Skeletal muscle satellite cell (primary cell): ENCODE results near the gene SLC4A4.

ENCODE experiments used
- H3K27me3 ChIP-seq: 2 replicates; pipeline ENCODE4 v1.7.0; 2013; ENCODE audit warnings: low read length; ENCODE audit not compliant: control insufficient read depth, insufficient read depth
- H3K36me3 ChIP-seq: 2 replicates; pipeline ENCODE4 v1.7.0; 2013; ENCODE audit warnings: mild to moderate bottlenecking, control low read depth, low read length; ENCODE audit not compliant: insufficient read depth
- H3K4me1 ChIP-seq: 2 replicates; pipeline ENCODE4 v1.7.0; 2013; ENCODE audit warnings: low read length; ENCODE audit not compliant: control insufficient read depth, insufficient read depth
- H3K4me2 ChIP-seq: 2 replicates; pipeline ENCODE4 v1.7.0; 2013; ENCODE audit warnings: mild to moderate bottlenecking, low read length
- H3K4me3 ChIP-seq: 2 replicates; pipeline ENCODE4 v1.7.0; 2013; ENCODE audit warnings: low read length
- H3K9ac ChIP-seq: 2 replicates; pipeline ENCODE4 v1.7.0; 2013; ENCODE audit warnings: mild to moderate bottlenecking, low read depth, low read length, moderate library complexity
- H3K9me3 ChIP-seq: replicated peaks from 2 replicates; pipeline ENCODE4 v1.7.0; 2013; ENCODE audit warnings: mild to moderate bottlenecking, control low read depth, low read length

Gene SLC4A4

DNA sequence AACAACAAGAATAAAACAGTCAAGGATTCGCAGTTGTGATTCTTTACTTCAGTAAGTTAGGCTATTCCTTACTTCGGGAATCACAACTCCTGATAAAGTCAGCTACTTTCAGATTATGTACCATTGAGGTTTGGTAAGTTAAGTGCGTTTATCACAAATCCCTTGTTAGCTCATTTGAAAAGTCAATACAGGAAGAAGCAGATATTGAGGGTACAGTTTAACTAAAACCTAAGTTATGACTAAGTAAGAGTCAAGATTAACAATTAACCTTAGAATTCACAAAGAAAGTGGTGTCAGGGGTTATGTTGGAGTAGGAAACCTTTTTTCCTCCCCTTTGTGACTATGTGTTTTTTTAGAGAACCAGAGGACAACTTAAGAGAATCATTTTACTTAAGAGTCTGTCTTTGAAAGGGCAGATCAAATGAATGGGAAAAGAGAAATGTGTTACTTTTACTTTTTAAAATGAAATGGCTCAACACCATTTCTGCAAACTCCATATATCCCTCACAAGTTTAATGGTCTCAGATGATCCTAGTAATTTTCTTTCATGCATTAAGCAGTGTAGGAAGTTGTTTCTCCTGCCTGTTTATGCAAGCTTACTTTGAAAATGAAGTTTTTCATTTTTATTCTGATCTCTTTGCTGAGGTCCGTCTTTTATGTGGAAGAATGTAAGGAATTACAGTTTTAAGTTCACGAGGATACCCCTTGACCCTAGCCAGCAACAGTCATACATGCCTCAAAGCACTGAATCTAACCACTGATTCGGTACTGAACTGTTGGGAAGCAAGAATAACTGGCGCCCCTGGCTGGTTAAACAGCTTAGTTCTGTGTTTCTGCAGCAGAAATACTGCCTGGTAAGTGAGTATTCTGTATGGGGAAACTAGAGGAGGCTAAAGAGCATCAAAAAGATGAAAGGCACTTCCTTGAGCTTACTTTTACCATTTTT, 211.7 kb downstream of the SLC4A4 start:
- Histone ChIP-seq H3K4me2 (peak overlapping the region; percentile 16), H3K4me1 (peaks cover 10% of the 10 kb centered on the region), H3K36me3 (no peaks in the 10 kb centered on the region), H3K9ac (no peak overlapping the region), H3K27me3 (peaks cover 5% of the 10 kb centered on the region), H3K4me3 (no peak overlapping the region), H3K9me3 (no peaks in the 10 kb centered on the region)

DNA sequence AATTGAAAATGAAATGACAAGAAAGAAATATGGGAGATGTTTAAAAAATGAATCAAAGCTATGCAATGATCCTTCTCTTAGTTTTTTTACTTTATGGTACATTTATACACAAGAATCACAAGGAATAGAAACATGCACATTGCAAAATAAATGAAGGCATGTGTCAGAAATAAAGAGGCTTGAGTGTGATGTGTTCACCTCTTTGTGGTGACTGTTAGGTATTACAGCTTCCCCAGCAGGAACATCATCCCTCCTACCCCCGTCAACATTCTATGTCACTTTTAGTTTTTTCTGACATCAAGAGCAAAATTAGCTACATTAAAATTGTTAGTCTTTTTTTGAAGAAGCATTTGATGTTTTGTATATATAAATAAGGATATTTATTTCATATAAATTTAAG, 214.8 kb downstream of the SLC4A4 start:
- Histone ChIP-seq H3K4me3 (no peak overlapping the region), H3K9me3 (no peaks in the 10 kb centered on the region), H3K4me2 (no peak overlapping the region), H3K4me1 (peaks cover 7% of the 10 kb centered on the region), H3K27me3 (no peaks in the 10 kb centered on the region), H3K36me3 (no peaks in the 10 kb centered on the region), H3K9ac (no peak overlapping the region)

DNA sequence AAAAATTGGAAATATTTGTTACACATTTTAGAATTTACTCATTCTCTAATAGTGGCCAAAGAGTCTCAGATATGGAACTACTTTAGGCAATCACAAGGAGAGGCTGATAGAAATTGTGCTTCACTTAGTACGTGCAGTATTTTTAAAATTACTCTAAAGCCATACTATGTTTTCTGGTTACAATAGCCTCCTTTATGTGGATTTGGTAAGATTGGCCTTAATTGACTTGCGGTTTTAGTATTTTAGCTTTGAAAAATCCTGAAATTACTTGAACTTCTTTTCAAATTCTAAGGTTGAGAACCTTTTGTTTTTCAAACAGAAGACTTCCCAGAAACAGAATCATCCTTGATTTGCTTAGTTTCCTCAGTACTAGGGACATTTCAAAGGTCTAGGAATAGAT, 215.2 kb downstream of the SLC4A4 start:
- Histone ChIP-seq H3K4me1 (peaks cover 7% of the 10 kb centered on the region), H3K27me3 (no peaks in the 10 kb centered on the region), H3K4me2 (no peak overlapping the region), H3K4me3 (no peak overlapping the region), H3K9me3 (no peaks in the 10 kb centered on the region), H3K36me3 (no peaks in the 10 kb centered on the region), H3K9ac (no peak overlapping the region)

DNA sequence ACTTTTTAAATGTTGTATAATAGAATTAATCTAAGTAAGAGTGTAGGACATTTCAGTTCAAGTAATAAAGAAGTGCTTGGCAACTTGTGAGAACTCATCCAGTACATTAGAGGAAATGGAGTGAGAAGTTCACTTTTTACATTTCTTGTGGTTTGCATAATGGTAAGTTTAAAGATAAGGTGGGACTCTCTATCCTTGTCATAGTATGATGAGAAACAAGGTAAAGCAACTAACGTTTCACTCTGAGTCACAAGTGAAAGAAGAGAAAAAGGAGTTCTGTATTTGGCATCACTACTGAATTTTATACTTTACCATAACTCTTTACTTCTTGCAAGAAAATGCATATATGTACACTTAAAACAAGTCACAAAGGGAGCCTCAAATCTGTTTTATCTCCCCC, 219.4 kb downstream of the SLC4A4 start:
- Histone ChIP-seq H3K36me3 (no peaks in the 10 kb centered on the region), H3K9ac (no peak overlapping the region), H3K4me2 (no peak overlapping the region), H3K27me3 (no peaks in the 10 kb centered on the region), H3K4me3 (no peak overlapping the region), H3K9me3 (no peaks in the 10 kb centered on the region), H3K4me1 (peaks cover 13% of the 10 kb centered on the region)

DNA sequence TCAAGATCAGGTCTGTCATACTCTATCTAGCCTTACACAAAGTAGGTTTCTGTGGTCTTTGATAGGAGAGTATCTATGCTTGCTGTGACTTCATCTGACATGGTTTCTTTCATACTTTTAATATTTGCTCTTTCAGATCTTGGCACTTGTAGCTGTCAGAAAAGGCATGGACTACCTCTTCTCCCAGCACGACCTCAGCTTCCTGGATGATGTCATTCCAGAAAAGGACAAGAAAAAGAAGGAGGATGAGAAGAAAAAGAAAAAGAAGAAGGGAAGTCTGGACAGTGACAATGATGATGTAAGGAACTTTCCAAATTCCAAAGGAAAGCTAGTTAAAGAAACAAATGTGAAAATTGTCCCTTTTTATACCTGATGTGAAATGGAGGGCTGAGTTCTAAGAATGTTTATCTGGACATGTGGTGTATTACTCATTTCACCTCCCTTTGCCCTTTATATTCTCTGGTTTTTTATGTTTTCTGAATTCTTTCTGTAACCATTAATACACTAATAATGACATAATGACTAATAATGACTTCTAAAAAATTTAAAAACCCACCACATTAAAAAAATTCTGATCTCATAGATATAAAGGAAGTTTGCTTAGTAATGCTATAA, 221.2 kb downstream of the SLC4A4 start:
- no peaks in the 10 kb centered on the region for H3K36me3 ChIP-seq
- peaks cover 13% of the 10 kb centered on the region for H3K4me1 ChIP-seq
- no peak overlapping the region for H3K4me3 ChIP-seq
- peak overlapping the region; percentile 13 for H3K4me2 ChIP-seq
- no peaks in the 10 kb centered on the region for H3K27me3 ChIP-seq
- no peak overlapping the region for H3K9ac ChIP-seq
- no peaks in the 10 kb centered on the region for H3K9me3 ChIP-seq

DNA sequence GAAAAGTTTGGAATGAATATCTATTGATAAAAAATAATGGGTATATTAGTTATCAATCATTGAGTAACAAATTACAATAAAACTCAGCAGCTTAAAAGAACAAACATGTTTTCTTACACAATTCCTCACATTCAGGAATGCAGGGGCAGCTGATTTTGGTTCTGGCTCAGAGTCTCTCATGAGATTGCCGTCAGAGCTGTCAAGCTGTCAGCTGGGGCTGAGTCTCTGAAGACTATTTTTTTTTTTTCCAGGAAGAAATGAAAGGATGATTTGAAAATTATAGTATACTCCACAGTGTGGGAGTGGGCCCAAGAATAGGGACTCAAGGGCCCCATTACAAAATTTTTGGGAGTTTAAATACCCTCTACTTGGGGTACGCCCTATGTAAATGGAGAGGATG, 226.0 kb downstream of the SLC4A4 start:
- no peaks in the 10 kb centered on the region for H3K36me3 ChIP-seq

DNA sequence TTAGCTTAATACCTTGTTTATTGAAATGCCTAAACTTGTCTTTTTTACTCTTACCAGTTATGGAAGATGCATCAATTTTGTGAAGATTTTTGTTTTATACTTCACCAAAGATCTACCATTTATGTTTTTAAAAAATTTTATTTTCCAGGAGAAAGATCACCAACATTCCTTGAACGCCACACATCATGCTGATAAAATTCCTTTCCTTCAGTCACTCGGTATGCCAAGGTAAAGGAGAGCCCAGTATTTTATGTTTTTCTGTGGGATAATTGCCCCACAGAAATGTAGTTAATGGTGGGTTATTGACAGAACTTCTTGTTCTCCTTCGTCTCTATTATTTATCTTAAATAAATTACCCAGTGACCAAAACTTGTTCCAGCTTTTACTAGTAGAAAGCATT, 228.0 kb downstream of the SLC4A4 start:
- no peak overlapping the region for H3K9ac ChIP-seq
- no peak overlapping the region for H3K4me3 ChIP-seq
- H3K36me3 ChIP-seq = no peaks in the 10 kb centered on the region
- no peaks in the 10 kb centered on the region for H3K27me3 ChIP-seq
- no peaks in the 10 kb centered on the region for H3K9me3 ChIP-seq
- H3K4me2 ChIP-seq = no peak overlapping the region
- no peaks in the 10 kb centered on the region for H3K4me1 ChIP-seq

More for the DNA sequence above, 226.0 kb downstream of the SLC4A4 start:
- H3K4me2 ChIP-seq = no peak overlapping the region
- no peaks in the 10 kb centered on the region for H3K9me3 ChIP-seq
- no peak overlapping the region for H3K9ac ChIP-seq
- H3K4me3 ChIP-seq = no peak overlapping the region
- no peaks in the 10 kb centered on the region for H3K27me3 ChIP-seq
- peaks cover 12% of the 10 kb centered on the region for H3K4me1 ChIP-seq

DNA sequence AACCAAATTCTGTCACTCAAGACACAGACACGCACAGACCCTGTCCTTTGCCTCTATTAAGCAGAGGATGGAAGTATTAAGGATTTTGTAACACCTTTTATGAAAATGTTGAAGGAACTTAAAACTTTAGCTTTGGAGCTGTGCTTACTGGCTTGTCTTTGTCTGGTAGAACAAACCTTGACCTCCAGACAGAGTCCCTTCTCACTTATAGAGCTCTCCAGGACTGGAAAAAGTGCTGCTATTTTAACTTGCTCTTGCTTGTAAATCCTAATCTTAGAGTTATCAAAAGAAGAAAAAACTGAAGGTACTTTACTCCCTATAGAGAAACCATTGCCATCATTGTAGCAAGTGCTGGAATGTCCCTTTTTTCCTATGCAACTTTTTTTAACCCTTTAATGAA, 229.3 kb downstream of the SLC4A4 start:
- H3K9me3 ChIP-seq = no peaks in the 10 kb centered on the region

DNA sequence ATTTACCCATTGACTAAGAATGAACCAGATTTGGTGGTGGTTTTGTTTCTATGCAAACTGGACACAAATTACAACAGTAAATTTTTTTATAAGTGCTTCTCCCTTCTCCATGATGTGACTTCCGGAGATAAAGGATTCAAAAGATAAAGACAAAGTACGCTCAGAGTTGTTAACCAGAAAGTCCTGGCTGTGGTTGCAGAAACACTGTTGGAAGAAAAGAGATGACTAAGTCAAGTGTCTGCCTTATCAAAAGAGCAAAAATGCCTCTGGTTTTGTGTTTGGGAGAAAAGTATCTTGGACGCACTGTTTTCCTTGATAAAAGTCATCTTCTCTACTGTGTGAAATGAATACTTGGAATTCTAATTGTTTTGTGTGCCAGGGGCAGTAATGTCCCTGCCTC, 231.7 kb downstream of the SLC4A4 start:
- H3K36me3 ChIP-seq = no peaks in the 10 kb centered on the region
- H3K9me3 ChIP-seq = no peaks in the 10 kb centered on the region
- H3K4me3 ChIP-seq = no peak overlapping the region
- H3K9ac ChIP-seq = no peak overlapping the region
- no peaks in the 10 kb centered on the region for H3K27me3 ChIP-seq
- H3K4me1 ChIP-seq = no peaks in the 10 kb centered on the region
- no peak overlapping the region for H3K4me2 ChIP-seq

More for the DNA sequence above, 229.3 kb downstream of the SLC4A4 start:
- no peaks in the 10 kb centered on the region for H3K4me1 ChIP-seq
- no peak overlapping the region for H3K4me2 ChIP-seq
- H3K9ac ChIP-seq = no peak overlapping the region
- no peak overlapping the region for H3K4me3 ChIP-seq
- no peaks in the 10 kb centered on the region for H3K36me3 ChIP-seq
- H3K27me3 ChIP-seq = no peaks in the 10 kb centered on the region

DNA sequence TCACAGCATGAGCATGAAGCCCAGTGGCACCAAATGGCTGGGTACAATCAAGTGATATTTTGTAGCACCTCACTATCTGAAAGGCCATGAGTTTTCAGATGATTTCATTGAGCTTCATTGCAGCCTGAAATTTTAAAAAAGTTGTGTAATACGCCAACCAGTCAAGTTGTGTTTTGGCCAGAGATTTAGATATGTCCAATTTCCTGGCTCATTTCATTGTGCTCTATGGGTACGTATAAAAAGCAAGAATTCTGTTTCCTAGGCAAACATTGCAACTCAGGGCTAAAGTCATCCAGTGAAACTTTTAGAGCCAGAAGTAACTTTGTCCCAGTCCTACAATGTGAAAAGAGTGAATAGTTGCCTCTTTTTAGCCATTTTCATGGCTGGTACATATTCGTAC, 232.5 kb downstream of the SLC4A4 start:
- Histone ChIP-seq H3K9ac (no peak overlapping the region), H3K36me3 (no peaks in the 10 kb centered on the region), H3K27me3 (no peaks in the 10 kb centered on the region), H3K4me2 (no peak overlapping the region), H3K4me3 (no peak overlapping the region), H3K9me3 (no peaks in the 10 kb centered on the region), H3K4me1 (no peaks in the 10 kb centered on the region)

DNA sequence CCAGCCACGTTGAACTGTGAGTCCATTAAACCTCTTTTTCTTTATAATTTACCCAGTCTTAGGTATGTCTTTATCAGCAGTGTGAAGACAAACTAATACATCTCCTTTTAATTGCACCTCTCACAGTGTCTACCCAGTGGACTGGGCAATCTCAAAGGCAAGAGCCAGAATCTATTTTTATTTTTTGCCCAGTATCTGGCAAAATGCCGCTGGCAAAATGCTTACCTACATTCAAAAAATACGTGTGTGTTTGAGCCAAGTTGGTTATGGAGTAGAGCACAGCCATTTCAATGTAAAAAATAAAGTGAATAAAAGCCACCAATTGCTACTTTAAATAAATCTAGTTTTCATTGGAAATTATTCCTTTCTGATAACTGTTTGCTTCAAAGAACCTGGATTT, 245.2 kb downstream of the SLC4A4 start:
- Histone ChIP-seq H3K4me2 (no peak overlapping the region), H3K4me1 (no peaks in the 10 kb centered on the region), H3K9me3 (no peaks in the 10 kb centered on the region), H3K36me3 (no peaks in the 10 kb centered on the region), H3K27me3 (no peaks in the 10 kb centered on the region), H3K4me3 (no peak overlapping the region), H3K9ac (no peak overlapping the region)

DNA sequence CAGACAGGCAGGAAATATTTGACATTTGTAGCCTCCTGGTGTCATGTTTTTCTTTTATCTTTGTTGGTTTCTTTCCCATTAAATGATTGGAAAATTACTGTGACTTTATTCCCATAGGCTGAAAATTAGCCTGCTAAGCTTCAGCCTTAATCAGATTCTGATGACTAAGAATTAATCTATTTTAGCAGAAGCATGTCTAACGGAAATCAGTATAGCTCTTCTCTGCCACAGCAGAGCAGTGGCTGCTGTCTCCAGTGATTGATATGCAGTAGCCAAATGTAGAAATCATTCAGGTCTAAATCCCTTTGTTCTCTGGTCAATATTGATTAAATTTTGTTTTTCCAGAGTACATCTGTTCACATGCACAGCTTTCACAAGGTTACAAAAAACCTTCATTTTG, 245.8 kb downstream of the SLC4A4 start:
- no peaks in the 10 kb centered on the region for H3K4me1 ChIP-seq
- no peak overlapping the region for H3K4me2 ChIP-seq
- no peak overlapping the region for H3K4me3 ChIP-seq
- H3K9ac ChIP-seq = no peak overlapping the region
- no peaks in the 10 kb centered on the region for H3K9me3 ChIP-seq
- H3K36me3 ChIP-seq = no peaks in the 10 kb centered on the region
- H3K27me3 ChIP-seq = no peaks in the 10 kb centered on the region
